K562 (cell line): ENCODE data around the gene SEC24C. TPM values are rescaled to one million over a fixed set of nuclear protein-coding genes. Genes with fewer than 3 reads are reported as not detected.

ENCODE experiments used
- CBFA2T2 ChIP-seq: fragments of 450-650 bp; conservative IDR thresholded peaks from 2 replicates; pipeline ENCODE4 v1.6.1; 2017; ENCODE audit warnings: mild to moderate bottlenecking
- MAFF ChIP-seq: IDR thresholded peaks from 2 replicates; pipeline ENCODE4 v1.6.1; 2012; ENCODE audit warnings: low read length, improper control_type of control experiment
- polyA plus RNA-seq, 8 experiments: library from polyadenylated mRNA; depleted of rRNA in 4 of 8; stranded (reverse) in 5 of 8; unstranded in 3 of 8; fragments of >200 nt; fragmentation: Nextera tagmentation in 2 of 8; fragmentation: Illumina TruSeq in 1 of 8; extraction: Ambion mirVana in 2 of 8; extraction: Trizol in 1 of 8; gene quantifications; 2 replicates each; pipeline versions ENCODE4 v1.2.1 to v1.2.3, GENCODE V29; 2011 to 2014; ENCODE audit warnings: inconsistent platforms in 1 of 8, missing spikeins in 1 of 8
- total RNA-seq, 7 experiments: library from RNA; depleted of rRNA in 6 of 7; stranded (reverse); fragments of >200 nt in 6 of 7; fragmentation: Illumina TruSeq in 2 of 7; extraction: Trizol in 2 of 7; gene quantifications; 2 replicates each; pipeline versions ENCODE4 v1.2.1 to v1.2.3, GENCODE V29; 2011 to 2021; ENCODE audit warnings: low replicate concordance in 1 of 7
- TF ChIP-seq, protein P1 (sequence below): sonication (generic); formaldehyde crosslinking; IDR thresholded peaks from 2 replicates; pipeline ENCODE4 v1.8.0; 2022; ENCODE audit warnings: mild to moderate bottlenecking, missing genetic modification reagents, borderline replicate concordance
- TF ChIP-seq, protein P2 (sequence below): sonication (generic); formaldehyde crosslinking; IDR thresholded peaks from 2 replicates; pipeline ENCODE4 v1.8.0; 2023; ENCODE audit warnings: mild to moderate bottlenecking, missing genetic modification reagents

The SEC24C gene
- total and polyA plus RNA-seq, 9 of the 15 experiments (the other 6 are each of a cell fraction or from before 2014, with no cell fraction given), result 19.0 to 115 (median 70.5) TPM

DNA sequence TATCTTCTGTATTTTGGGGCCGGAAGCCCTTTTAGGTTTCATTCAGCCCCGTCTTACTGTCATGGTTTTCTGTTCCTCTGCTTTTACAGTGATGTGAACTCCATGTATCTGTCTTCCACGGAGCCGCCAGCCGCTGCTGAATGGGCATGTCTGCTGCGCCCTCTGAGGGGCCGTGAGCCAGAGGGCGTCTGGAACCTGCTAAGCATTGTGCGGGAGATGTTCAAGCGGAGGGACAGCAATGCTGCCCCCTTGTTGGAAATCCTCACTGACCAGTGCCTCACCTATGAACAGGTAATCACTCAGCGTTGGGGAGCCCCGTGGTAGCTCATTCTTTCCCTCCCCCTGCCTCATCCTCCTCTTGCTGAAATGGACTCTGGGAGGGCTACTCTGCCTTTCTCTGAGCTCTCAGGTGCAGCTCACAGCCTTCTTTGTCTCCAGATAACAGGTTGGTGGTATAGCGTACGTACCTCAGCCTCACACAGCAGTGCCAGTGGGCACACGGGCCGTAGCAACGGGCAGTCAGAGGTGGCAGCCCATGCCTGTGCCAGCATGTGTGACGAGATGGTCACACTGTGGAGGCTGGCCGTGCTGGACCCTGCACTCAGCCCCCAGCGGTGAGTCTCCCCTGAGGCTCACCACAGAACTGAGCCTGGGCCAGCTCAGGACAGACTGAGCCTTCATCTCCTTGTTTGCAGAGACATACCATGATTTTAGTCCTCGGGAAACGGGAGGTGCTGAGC is 46.9 kb downstream of the SEC24C start (continued):
- TF ChIP-seq, protein P1, sequence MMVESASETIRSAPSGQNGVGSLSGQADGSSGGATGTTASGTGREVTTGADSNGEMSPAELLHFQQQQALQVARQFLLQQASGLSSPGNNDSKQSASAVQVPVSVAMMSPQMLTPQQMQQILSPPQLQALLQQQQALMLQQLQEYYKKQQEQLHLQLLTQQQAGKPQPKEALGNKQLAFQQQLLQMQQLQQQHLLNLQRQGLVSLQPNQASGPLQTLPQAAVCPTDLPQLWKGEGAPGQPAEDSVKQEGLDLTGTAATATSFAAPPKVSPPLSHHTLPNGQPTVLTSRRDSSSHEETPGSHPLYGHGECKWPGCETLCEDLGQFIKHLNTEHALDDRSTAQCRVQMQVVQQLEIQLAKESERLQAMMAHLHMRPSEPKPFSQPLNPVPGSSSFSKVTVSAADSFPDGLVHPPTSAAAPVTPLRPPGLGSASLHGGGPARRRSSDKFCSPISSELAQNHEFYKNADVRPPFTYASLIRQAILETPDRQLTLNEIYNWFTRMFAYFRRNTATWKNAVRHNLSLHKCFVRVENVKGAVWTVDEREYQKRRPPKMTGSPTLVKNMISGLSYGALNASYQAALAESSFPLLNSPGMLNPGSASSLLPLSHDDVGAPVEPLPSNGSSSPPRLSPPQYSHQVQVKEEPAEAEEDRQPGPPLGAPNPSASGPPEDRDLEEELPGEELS (CRISPR knock-in tag), result no peak
- TF ChIP-seq, protein P2, sequence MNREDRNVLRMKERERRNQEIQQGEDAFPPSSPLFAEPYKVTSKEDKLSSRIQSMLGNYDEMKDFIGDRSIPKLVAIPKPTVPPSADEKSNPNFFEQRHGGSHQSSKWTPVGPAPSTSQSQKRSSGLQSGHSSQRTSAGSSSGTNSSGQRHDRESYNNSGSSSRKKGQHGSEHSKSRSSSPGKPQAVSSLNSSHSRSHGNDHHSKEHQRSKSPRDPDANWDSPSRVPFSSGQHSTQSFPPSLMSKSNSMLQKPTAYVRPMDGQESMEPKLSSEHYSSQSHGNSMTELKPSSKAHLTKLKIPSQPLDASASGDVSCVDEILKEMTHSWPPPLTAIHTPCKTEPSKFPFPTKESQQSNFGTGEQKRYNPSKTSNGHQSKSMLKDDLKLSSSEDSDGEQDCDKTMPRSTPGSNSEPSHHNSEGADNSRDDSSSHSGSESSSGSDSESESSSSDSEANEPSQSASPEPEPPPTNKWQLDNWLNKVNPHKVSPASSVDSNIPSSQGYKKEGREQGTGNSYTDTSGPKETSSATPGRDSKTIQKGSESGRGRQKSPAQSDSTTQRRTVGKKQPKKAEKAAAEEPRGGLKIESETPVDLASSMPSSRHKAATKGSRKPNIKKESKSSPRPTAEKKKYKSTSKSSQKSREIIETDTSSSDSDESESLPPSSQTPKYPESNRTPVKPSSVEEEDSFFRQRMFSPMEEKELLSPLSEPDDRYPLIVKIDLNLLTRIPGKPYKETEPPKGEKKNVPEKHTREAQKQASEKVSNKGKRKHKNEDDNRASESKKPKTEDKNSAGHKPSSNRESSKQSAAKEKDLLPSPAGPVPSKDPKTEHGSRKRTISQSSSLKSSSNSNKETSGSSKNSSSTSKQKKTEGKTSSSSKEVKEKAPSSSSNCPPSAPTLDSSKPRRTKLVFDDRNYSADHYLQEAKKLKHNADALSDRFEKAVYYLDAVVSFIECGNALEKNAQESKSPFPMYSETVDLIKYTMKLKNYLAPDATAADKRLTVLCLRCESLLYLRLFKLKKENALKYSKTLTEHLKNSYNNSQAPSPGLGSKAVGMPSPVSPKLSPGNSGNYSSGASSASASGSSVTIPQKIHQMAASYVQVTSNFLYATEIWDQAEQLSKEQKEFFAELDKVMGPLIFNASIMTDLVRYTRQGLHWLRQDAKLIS, result no peak
- no peak for TF ChIP-seq CBFA2T2
- TF ChIP-seq MAFF, result no peak
